Upper lobe of left lung (tissue), 6 donors: ENCODE data around the gene NRIP2. TPM values are rescaled to one million over a fixed set of nuclear protein-coding genes. Genes with fewer than 3 reads are reported as not detected.

ENCODE experiments used
- ATAC-seq, 2 donors: fragments of 200-7000 bp; cut with Tn5 transposase; one replicate each; pipeline ENCODE4 v1.9.1; 2022; ENCODE audit warnings: mild to moderate bottlenecking in 2 of 2, moderate library complexity in 2 of 2; ENCODE audit not compliant: low FRiP score in 2 of 2
- DNase-seq, 2 donors: peaks; one replicate each; pipeline ENCODE4 v3.0.0-alpha.2; 2019 to 2020
- H3K27ac ChIP-seq, 4 donors: fragments of 200-600 bp; sonication (generic); one replicate each; pipeline ENCODE4 v1.5.1; 2016 to 2019
- H3K27me3 ChIP-seq, 4 donors: fragments of 200-600 bp; sonication (generic); one replicate each; pipeline ENCODE4 v1.5.1; 2017 to 2019
- H3K36me3 ChIP-seq, 4 donors: fragments of 200-600 bp; sonication (generic); one replicate each; pipeline ENCODE4 v1.5.1; 2016 to 2019
- H3K4me1 ChIP-seq, 4 donors: fragments of 200-600 bp; sonication (generic); one replicate each; pipeline ENCODE4 v1.5.1; 2018 to 2019
- H3K4me3 ChIP-seq, 4 donors: fragments of 200-600 bp; sonication (generic); one replicate each; pipeline ENCODE4 v1.5.1; 2017 to 2019; ENCODE audit warnings: mild to moderate bottlenecking in 2 of 4, moderate library complexity in 1 of 4
- H3K9me3 ChIP-seq, 4 donors: fragments of 200-600 bp; sonication (generic); one replicate each; pipeline ENCODE4 v1.5.1; 2018 to 2019
- CTCF ChIP-seq, 6 experiments: fragments of 450-650 bp in 4 of 6; fragments of 200-600 bp in 2 of 6; sonication (generic) in 2 of 6; IDR thresholded peaks; one replicate each; pipeline ENCODE4 v1.5.1; 2016 to 2019; ENCODE audit warnings: antibody characterized with exemption in 6 of 6
- EP300 ChIP-seq, 4 donors: sonication (generic); formaldehyde crosslinking; IDR thresholded peaks; one replicate each; pipeline ENCODE4 v1.5.1; 2017; ENCODE audit warnings: antibody characterized with exemption in 4 of 4, control low read depth in 2 of 4
- POLR2A ChIP-seq, 4 donors: fragments of 450-650 bp; IDR thresholded peaks; one replicate each; pipeline ENCODE4 v1.5.1; 2016 to 2017; ENCODE audit warnings: antibody characterized with exemption in 4 of 4, mild to moderate bottlenecking in 2 of 4
- POLR2AphosphoS5 ChIP-seq, 2 donors: sonication (generic); formaldehyde crosslinking; IDR thresholded peaks; one replicate each; pipeline ENCODE4 v1.5.1; 2017; ENCODE audit warnings: antibody characterized with exemption in 2 of 2
- WGBS, 2 donors: methylation state at CpG; one replicate each; pipeline ENCODE4 v1.1.5; 2017 to 2018; 5-methylcytosine and 5-hydroxymethylcytosine counted together
- total RNA-seq, 6 donors: library from RNA; depleted of rRNA in 4 of 6; stranded (reverse); fragments of >200 nt in 4 of 6; gene quantifications; one replicate each; pipeline versions ENCODE4 v1.1.0 to v1.2.1, GENCODE V29; 2016 to 2021
- donor health status: DM: no; HTN: no; CAD: no; lungs with moderate emphysema.
- donor health status: DM: no; HTN: yes; CAD: no; lungs with severe emphysema.

The NRIP2 gene
- total RNA-seq, 6 donors from 2014 or later: 0.23 to 0.74 TPM; not detected in 4

GRCh38 chr12:2858944-2859421 lies 24.1 kb upstream of the NRIP2 start:
- Histone ChIP-seq H3K9me3 (no peaks in the 10 kb centered on the region), H3K4me3 (no peak overlapping the region), H3K27me3 (no peaks in the 10 kb centered on the region), H3K36me3 (peaks cover 0 to 14% (median 2%) of the 10 kb centered on the region in 4 donors), H3K27ac (peak overlapping the region in 1 of 4 donors; percentile 15), H3K4me1 (no peaks in the 10 kb centered on the region)
- ATAC-seq (no peak), DNase-seq (no peak)
- TF ChIP-seq POLR2A (IDR thresholded peaks at IDR 0.05) (no peak), CTCF (IDR thresholded peaks at IDR 0.05) (no peak), POLR2AphosphoS5 (IDR thresholded peaks at IDR 0.05) (no peak), EP300 (IDR thresholded peaks at IDR 0.05) (no peak)
- WGBS, 2 donors: 92 to 94% methylated on average over 6 to 12 of the region's 12 CpGs

- no peak for ATAC-seq
- H3K4me3 ChIP-seq: no peak overlapping the region
- DNase-seq: no peak
- TF ChIP-seq POLR2AphosphoS5 (IDR thresholded peaks at IDR 0.05): no peak
- no peak for TF ChIP-seq POLR2A (IDR thresholded peaks at IDR 0.05)
- TF ChIP-seq CTCF (IDR thresholded peaks at IDR 0.05): no peak
- no peak for TF ChIP-seq EP300 (IDR thresholded peaks at IDR 0.05)
- H3K27me3 ChIP-seq: no peaks in the 10 kb centered on the region
- no peak overlapping the region for H3K27ac ChIP-seq
- 92 to 100% methylated on average over 1 to 2 of the region's 2 CpGs for WGBS, 2 donors
- peaks cover 0 to 3% (median 0%) of the 10 kb centered on the region in 4 donors for H3K4me1 ChIP-seq
- no peaks in the 10 kb centered on the region for H3K9me3 ChIP-seq
- H3K36me3 ChIP-seq: peaks cover 0 to 14% (median 2%) of the 10 kb centered on the region in 4 donors
Measured at GRCh38 chr12:2858334-2858733, 23.5 kb upstream of the NRIP2 start.

- H3K27me3 ChIP-seq: no peaks in the 10 kb centered on the region
- DNase-seq: no peak
Measured at GRCh38 chr12:2857576-2857975, 22.7 kb upstream of the NRIP2 start.

GRCh38 chr12:2857021-2857431 lies 22.2 kb upstream of the NRIP2 start, which contains the start of gene TEX52:
TEX52 (minus strand) TSS chr12:2857039; CDS start chr12:2857026, 13 bp downstream.
- no peak within 1 kb of the TSS for H3K4me3 ChIP-seq
- H3K36me3 ChIP-seq: peaks cover 0 to 14% (median 2%) of the 10 kb centered on the region in 4 donors
- TF ChIP-seq POLR2AphosphoS5 (IDR thresholded peaks at IDR 0.05): no peak
- no peak for TF ChIP-seq EP300 (IDR thresholded peaks at IDR 0.05)
- ATAC-seq (no peak), DNase-seq (no peak)
- 75 to 82% methylated on average over 2 to 3 of the region's 3 CpGs for WGBS, 2 donors
- H3K9me3 ChIP-seq: no peaks in the 10 kb centered on the region
- no peaks in the 10 kb centered on the region for H3K27me3 ChIP-seq
- no peak within 1 kb of the TSS for H3K27ac ChIP-seq
- peaks cover 0 to 3% (median 0%) of the 10 kb centered on the region in 4 donors for H3K4me1 ChIP-seq

More at GRCh38 chr12:2857576-2857975, 22.7 kb upstream of the NRIP2 start:
- Histone ChIP-seq H3K9me3 (no peaks in the 10 kb centered on the region), H3K36me3 (peaks cover 0 to 14% (median 2%) of the 10 kb centered on the region in 4 donors), H3K27ac (no peak overlapping the region), H3K4me1 (peaks cover 0 to 3% (median 0%) of the 10 kb centered on the region in 4 donors), H3K4me3 (no peak overlapping the region)
- 93 to 96% methylated on average over 7 of the region's 7 CpGs for WGBS, 2 donors
- no peak for ATAC-seq
- TF ChIP-seq EP300 (IDR thresholded peaks at IDR 0.05) (no peak), POLR2AphosphoS5 (IDR thresholded peaks at IDR 0.05) (no peak), CTCF (IDR thresholded peaks at IDR 0.05) (no peak), POLR2A (IDR thresholded peaks at IDR 0.05) (no peak)

- DNase-seq (no peak), ATAC-seq (no peak)
- H3K9me3 ChIP-seq: no peaks in the 10 kb centered on the region
- H3K4me3 ChIP-seq: no peak overlapping the region
- TF ChIP-seq CTCF (IDR thresholded peaks at IDR 0.05) (no peak), POLR2A (IDR thresholded peaks at IDR 0.05) (no peak), EP300 (IDR thresholded peaks at IDR 0.05) (no peak), POLR2AphosphoS5 (IDR thresholded peaks at IDR 0.05) (no peak)
- peaks cover 0 to 14% (median 2%) of the 10 kb centered on the region in 4 donors for H3K36me3 ChIP-seq
- WGBS, 2 donors: 89 to 92% methylated on average over 3 of the region's 3 CpGs
- peaks cover 0 to 3% (median 0%) of the 10 kb centered on the region in 4 donors for H3K4me1 ChIP-seq
- no peak overlapping the region for H3K27ac ChIP-seq
- H3K27me3 ChIP-seq: no peaks in the 10 kb centered on the region
Measured at GRCh38 chr12:2856051-2856450, 21.2 kb upstream of the NRIP2 start.
